HFF-Myc (cell line): ENCODE data around the gene CXCL11.

Experiments
- DNase-seq: peaks from one replicate; pipeline ENCODE4 v3.0.0-alpha.2; 2011; ENCODE audit warnings: low read depth; ENCODE audit errors: extremely low read depth
- H3K4me3 ChIP-seq: replicated peaks from 2 replicates; pipeline ENCODE4 v1.5.1; 2011; ENCODE audit warnings: low read depth, mild to moderate bottlenecking, control low read depth, low read length
- CTCF ChIP-seq: IDR thresholded peaks from 2 replicates; pipeline ENCODE4 v1.5.1; 2012; ENCODE audit warnings: mild to moderate bottlenecking, low read depth, low read length, control low read depth; ENCODE audit errors: missing control alignments

Gene CXCL11

DNA sequence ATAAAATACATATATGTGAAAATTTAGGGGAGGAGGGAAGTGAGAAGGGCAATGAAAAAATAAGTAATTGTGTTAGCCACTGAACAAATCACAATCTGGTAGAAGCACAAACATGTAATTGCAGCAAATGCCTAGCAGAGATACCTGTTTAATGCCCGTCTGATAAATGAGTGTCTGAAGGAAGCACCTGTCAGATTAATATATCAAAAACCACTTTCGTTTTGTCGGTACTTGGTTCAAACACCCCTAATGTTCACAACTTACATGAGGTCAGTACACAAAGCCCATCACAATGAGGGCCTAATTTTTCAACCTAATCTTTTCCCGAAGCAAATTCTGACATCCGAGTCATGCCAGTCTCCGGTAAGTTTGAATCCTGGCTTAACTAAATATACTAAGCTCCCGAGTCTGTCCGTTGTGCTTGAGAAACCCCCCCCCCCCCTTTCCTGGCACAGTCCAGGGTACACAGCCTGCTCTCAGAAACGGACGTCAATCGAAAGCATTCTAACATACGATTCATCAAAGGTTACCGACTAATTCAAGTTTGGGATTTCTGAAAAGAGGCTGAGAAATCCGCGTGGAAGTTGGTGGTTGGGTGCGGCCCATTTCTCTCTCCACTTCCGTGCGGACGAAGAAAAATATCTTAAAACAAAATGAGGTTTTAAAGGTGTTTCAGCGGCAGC lies 45.9 kb downstream of the CXCL11 start:
- DNase-seq, result no peak
- H3K4me3 ChIP-seq, result peak overlapping the region; percentile 71
- no peak for TF ChIP-seq CTCF

- TF ChIP-seq CTCF, result no peak
- peak; percentile 37 for DNase-seq
- H3K4me3 ChIP-seq, result no peak overlapping the region
Measured at GRCh38 chr4:75985116-75985515, 50.8 kb downstream of the CXCL11 start.
